ENCODE data around the gene LAMP5.

LAMP5 gene

GRCh38 chr20:9500121-9500520 lies 14.3 kb upstream of the LAMP5 start:
- no peak for DNase-seq (ENCODE audit: low read depth in 2 of 2)

DNA sequence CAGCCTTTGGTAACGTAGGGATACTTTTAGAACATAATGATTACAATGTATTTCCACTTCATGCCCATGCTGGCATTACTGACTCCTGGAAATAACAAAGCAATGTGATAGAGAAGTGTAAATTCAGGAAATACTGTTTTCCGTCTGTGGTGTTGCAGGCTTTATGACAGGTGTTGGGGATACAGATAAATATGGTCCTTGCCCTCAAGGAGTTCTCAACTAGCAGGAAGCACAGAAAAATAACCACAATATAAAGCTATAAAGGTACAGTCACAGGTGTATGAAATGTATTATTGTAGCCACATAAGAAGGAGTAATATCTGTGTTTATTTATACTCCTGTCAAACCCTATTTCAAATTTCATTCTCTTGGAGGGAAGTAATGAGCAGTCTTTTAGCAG lies 12.9 kb upstream of the LAMP5 start:
- DNase-seq (ENCODE audit: low read depth in 2 of 2): no peak

- DNase-seq (ENCODE audit: low read depth in 2 of 2): no peak
These were observed 10.7 kb upstream of the LAMP5 start for GRCh38 chr20:9503526-9504245.

GRCh38 chr20:9506280-9506821 lies 8.0 kb upstream of the LAMP5 start:
- DNase-seq (ENCODE audit: low read depth in 2 of 2): no peak

- DNase-seq (ENCODE audit: low read depth in 2 of 2): no peak
These were observed 7.4 kb upstream of the LAMP5 start for GRCh38 chr20:9506964-9507369.

- DNase-seq (ENCODE audit: low read depth in 2 of 2): no peak
These were observed 6.7 kb upstream of the LAMP5 start for GRCh38 chr20:9507544-9508239.

DNA sequence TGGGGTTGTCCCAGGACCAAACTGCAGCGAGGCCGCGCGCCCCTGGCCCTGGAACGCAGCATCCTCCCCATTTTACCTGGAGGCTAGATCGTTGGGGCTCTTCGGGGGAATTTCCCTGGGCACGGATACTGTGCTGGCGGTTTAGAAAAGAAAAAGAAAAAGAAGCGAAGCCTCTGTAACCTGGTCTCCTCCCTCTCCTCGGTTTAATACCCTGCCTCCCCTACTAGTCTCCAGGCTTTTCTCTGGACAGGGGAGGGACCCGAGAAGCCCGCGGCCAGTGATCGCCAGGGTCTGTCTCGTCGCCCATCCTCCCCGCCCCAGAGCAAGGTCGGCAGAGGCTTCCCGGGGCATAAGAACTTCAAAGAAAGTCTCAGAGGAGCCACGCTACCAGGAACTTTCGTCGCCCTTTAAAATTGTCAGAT lies 6.1 kb upstream of the LAMP5 start:
- no peak for DNase-seq (ENCODE audit: low read depth in 2 of 2)

DNA sequence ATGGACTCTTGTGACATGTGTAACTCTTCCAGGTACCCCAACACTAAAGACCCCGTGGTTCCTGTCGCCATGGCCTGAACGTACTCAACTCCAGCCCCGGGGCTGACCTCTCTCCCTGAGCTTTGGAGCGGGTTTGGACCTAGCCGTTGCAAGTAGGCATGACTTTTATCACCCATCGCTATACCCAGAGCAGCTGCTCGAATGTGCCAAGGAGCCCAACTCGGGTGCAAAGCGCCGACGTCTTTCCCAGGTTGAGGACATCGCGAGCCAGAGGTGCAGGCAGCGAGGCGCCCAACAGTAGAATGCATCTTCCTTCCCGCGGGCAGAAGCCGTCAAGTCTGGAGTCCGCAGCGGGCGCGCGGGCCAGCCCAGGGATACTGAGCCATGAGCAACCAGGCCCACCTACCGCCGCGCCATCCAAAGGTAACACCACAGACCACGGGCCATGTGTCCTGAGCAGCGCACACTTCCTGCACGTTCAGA lies 5.7 kb upstream of the LAMP5 start:
- DNase-seq (ENCODE audit: low read depth in 2 of 2): no peak

GRCh38 chr20:9509246-9509645 lies 5.1 kb upstream of the LAMP5 start:
- DNase-seq (ENCODE audit: low read depth in 2 of 2): no peak

DNA sequence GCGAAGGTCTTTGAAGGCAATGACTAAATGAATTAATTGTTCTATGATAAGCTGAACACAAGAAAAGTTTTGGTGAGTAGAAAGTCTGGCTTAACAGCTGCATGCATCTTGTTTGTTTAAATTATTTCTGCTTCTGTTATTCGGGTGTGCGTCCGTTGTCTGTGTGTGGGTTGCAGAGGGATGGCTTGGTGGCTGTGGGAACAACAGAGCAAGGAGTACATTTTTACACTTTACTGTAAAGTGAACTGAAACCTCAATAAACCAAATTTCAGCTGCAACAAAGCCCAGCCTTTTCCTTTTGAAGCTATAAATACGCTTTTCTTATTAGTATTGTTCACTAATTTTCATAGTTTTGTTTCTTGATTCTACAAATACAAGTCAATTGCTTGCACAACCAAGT lies 3.5 kb upstream of the LAMP5 start:
- DNase-seq (ENCODE audit: low read depth in 2 of 2): no peak

- DNase-seq (ENCODE audit: low read depth in 2 of 2): no peak
These were observed 324 bp upstream of the LAMP5 start for GRCh38 chr20:9514072-9514460.

GRCh38 chr20:9515214-9515585 lies 810 bp downstream of the LAMP5 start:
- DNase-seq (ENCODE audit: low read depth in 2 of 2): no peak

- DNase-seq (ENCODE audit: low read depth in 2 of 2): no peak
These were observed 1.4 kb downstream of the LAMP5 start for GRCh38 chr20:9515741-9516233.

DNA sequence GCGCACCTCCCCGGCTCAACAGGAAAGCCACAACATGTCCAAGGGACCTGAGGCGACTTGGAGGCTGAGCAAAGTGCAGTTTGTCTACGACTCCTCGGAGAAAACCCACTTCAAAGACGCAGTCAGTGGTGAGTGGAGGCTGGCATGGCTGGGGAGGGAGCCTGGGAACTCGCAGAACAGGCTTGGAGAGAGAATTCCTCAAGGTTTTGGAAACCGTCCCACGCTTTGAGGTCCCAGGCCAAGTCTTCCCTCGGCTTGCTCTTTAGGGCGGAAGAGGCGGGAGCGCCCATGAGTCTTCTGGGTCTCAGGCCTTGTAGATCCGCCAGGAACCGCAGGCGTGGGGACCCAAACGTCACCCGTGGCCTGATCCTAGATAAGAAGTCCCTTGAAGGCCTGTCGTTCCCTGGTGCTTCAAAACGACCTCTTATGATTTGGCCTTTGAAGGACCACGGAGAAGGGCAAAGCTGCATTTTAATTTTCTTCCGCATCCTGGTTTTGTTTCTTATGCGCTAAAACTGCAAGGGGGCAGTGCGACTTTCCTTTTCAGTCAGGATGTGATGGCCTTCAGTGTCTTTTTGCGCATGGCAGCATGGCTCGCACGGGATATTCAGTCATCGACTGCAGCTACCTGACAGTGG lies 2.0 kb downstream of the LAMP5 start:
- DNase-seq (ENCODE audit: low read depth in 2 of 2): no peak

DNA sequence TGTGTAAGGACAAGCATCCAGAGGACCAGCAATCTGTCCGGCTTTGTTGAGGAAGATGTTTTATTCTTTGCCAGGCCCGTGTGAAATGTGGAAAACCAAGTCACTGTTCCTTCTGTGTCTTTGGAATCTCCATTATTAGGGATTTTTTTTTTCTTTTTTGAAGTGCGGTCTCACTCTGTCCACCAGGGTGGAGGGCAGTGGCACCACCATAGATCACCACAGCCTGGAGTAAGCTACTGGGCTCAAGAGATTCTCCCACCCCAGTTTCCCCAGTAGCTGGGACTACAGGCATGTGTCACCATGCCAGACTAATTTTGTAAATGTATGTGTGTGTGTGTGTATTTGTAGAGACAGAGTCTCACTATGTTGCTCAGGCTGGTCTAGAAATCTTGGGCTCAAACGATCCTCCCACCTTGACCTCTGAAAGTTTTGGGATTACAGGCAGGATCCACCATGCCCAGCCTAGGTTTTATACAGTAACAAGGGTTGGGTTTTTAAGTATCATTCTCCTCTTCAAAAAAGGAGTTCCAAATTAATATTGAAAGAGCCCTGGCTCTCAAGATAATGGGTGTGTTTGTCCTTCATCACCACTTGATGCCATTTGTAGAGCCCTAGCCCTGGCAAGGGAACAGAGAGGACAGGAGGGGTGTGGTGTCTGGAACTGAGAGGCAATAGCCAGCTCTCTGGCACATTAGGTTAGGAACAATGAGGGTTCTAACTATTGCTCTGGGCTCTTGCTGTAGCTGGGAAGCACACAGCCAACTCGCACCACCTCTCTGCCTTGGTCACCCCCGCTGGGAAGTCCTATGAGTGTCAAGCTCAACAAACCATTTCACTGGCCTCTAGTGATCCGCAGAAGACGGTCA lies 3.1 kb downstream of the LAMP5 start:
- DNase-seq (ENCODE audit: low read depth in 2 of 2): no peak

GRCh38 chr20:9518576-9519175 lies 4.3 kb downstream of the LAMP5 start:
- no peak for DNase-seq (ENCODE audit: low read depth in 2 of 2)

- no peak for DNase-seq (ENCODE audit: low read depth in 2 of 2)
These were observed 5.7 kb downstream of the LAMP5 start for GRCh38 chr20:9520086-9520485.

DNA sequence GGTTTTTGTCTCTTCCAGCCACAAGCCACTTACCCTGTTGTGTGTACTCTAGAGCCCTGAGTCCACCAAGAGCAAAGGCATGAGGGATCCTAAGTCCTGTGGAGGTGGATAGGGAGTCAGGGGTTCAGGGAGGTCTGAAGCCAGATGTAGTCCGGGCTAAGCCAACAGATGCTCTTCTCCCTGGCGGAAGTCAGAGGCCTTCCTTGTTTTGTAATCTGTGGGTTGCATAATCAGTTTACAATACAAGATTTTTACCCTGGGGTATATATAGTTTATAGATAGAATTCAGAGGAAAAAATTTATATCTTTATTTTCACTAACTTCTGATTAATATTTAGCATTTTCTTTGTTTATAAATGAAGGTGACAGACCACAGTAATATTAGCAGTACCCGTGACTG lies 9.2 kb downstream of the LAMP5 start:
- DNase-seq (ENCODE audit: low read depth in 2 of 2): no peak

GRCh38 chr20:9531581-9531980 lies 17.2 kb downstream of the LAMP5 start:
- no peak for DNase-seq (ENCODE audit: low read depth in 2 of 2)

DNA sequence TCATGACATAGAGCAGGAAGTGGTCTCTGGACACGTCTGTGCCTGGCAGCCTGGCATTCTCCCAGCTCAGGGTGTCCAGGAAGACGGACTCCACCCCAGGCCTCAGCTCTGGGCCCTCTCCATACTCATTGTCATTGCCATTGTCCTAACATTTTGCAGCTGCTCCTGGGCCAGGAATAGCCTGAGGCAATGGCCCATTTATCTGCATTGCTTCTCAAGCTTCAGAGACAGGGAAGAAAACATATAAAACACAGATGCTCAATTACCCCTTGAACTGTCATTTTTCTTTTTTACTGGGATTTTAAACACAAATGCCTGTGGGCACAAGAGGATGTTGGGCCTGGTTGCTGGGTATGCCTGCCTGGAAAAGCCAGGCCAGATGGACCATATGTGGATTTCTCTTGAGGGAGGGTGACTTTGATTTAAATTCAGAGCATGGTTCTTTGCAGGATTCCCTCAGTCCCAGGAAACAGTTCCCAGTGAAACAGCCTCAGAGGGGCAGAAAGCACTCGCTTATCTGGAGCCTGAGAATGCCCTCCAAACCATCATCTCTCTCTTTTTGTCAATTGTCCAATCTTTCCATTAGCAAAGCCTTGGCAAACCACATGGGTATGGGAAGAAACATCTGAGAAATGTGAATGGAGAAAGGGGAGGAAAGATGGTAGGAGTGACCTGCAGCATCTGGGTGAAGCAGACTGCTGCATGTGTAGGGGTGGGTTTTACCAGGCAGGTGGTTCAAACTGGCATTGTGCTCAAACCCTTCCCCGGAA lies 17.9 kb downstream of the LAMP5 start:
- DNase-seq (ENCODE audit: low read depth in 2 of 2): no peak

All from stimulated activated CD8-positive, alpha-beta memory T cell treated with anti-CD3 and anti-CD28 coated beads, Interleukin-15, amount 100 ng/mL, for 4 hours (primary cell).